Measurements from ENCODE around the gene IL36A. TPM values are rescaled to one million over a fixed set of nuclear protein-coding genes. Genes with fewer than 3 reads are reported as not detected.

Gene IL36A
- not detected for polyA plus RNA-seq (2013, experiment 1 of 2)
- polyA plus RNA-seq (2013, experiment 2 of 2): not detected

- Histone ChIP-seq H3K14ac (ENCODE audit: low read length in 2 of 2) (no peak within 1 kb of the TSS), H3K27me3 (ENCODE audit: control insufficient read depth in 1 of 2, insufficient read depth in 1 of 2, low read length in 2 of 2) (peaks cover 4 to 5% of the 10 kb centered on the region in 2 experiments), H3K18ac (ENCODE audit: low read depth in 1 of 2, low read length in 2 of 2) (no peak within 1 kb of the TSS), H4K91ac (ENCODE audit: low read length) (no peak within 1 kb of the TSS), H3K4me3 (ENCODE audit: insufficient read depth in 1 of 2, low read depth in 1 of 2, low read length in 2 of 2) (no peak within 1 kb of the TSS), H3K9me3 (ENCODE audit: control insufficient read depth, low read length) (peaks cover 29% of the 10 kb centered on the region), H2BK15ac (ENCODE audit: low read depth, poor library complexity, severe bottlenecking) (no peak within 1 kb of the TSS), H2AFZ (ENCODE audit: low read depth, low read length) (no peak within 1 kb of the TSS), H3K23ac (ENCODE audit: low read length in 2 of 2) (no peak within 1 kb of the TSS), H3K9ac (ENCODE audit: low read length) (no peak within 1 kb of the TSS), H2BK12ac (ENCODE audit: low read length in 2 of 2) (no peak within 1 kb of the TSS), H3K36me3 (ENCODE audit: control insufficient read depth in 1 of 2, insufficient read depth in 2 of 2, low read depth in 1 of 2, low read length in 2 of 2) (no peaks in the 10 kb centered on the region), H3K4me2 (ENCODE audit: low read length, poor library complexity, severe bottlenecking) (no peak within 1 kb of the TSS), H3K4me1 (ENCODE audit: control insufficient read depth, insufficient read depth, low read depth, low read length) (no peaks in the 10 kb centered on the region), H4K8ac (ENCODE audit: low read length) (no peak within 1 kb of the TSS), H2BK120ac (ENCODE audit: low read depth, low read length) (no peak within 1 kb of the TSS), H3K79me1 (replicated peaks; ENCODE audit: low read length, poor library complexity, severe bottlenecking) (no peaks in the 10 kb centered on the region), H2BK5ac (ENCODE audit: low read depth, low read length, poor library complexity, severe bottlenecking) (no peak within 1 kb of the TSS), H3K27ac (ENCODE audit: low read length, poor library complexity, severe bottlenecking) (no peak within 1 kb of the TSS), H2AK5ac (ENCODE audit: low read length, severe bottlenecking) (no peak within 1 kb of the TSS), H3K4ac (ENCODE audit: low read depth in 1 of 2, low read length in 2 of 2) (no peak within 1 kb of the TSS)
- WGBS: 78% methylated on average over 3 of the region's 3 CpGs
- DNase-seq: no peak
Observed at GRCh38 chr2:113005030-113005509, at the start of gene IL36A. IL36A (plus strand) TSS chr2:113005459; CDS start chr2:113005872, 413 bp downstream.

- H3K4me3 ChIP-seq (ENCODE audit: insufficient read depth in 1 of 2, low read depth in 1 of 2, low read length in 2 of 2): no peak overlapping the region
- H3K27me3 ChIP-seq (ENCODE audit: control insufficient read depth in 1 of 2, insufficient read depth in 1 of 2, low read length in 2 of 2): peaks cover 31 to 61% of the 10 kb centered on the region in 2 experiments
- no peaks in the 10 kb centered on the region for H3K9me3 ChIP-seq (ENCODE audit: control insufficient read depth, low read length)
- no peak overlapping the region for H3K27ac ChIP-seq (ENCODE audit: low read length, poor library complexity, severe bottlenecking)
- H3K9ac ChIP-seq (ENCODE audit: low read length): no peak overlapping the region
- no peak overlapping the region for H2AK5ac ChIP-seq (ENCODE audit: low read length, severe bottlenecking)
- H3K36me3 ChIP-seq (ENCODE audit: control insufficient read depth in 1 of 2, insufficient read depth in 2 of 2, low read depth in 1 of 2, low read length in 2 of 2): no peaks in the 10 kb centered on the region
- no peak for DNase-seq
- H2BK15ac ChIP-seq (ENCODE audit: low read depth, poor library complexity, severe bottlenecking): no peak overlapping the region
- no peak overlapping the region for H2AFZ ChIP-seq (ENCODE audit: low read depth, low read length)
- no peak overlapping the region for H2BK5ac ChIP-seq (ENCODE audit: low read depth, low read length, poor library complexity, severe bottlenecking)
- H3K23ac ChIP-seq (ENCODE audit: low read length in 2 of 2): no peak overlapping the region
- H3K4me2 ChIP-seq (ENCODE audit: low read length, poor library complexity, severe bottlenecking): no peak overlapping the region
- H3K18ac ChIP-seq (ENCODE audit: low read depth in 1 of 2, low read length in 2 of 2): no peak overlapping the region
- H2BK120ac ChIP-seq (ENCODE audit: low read depth, low read length): no peak overlapping the region
- no peak overlapping the region for H2BK12ac ChIP-seq (ENCODE audit: low read length in 2 of 2)
- WGBS: 94% methylated on average over 3 of the region's 3 CpGs
- no peaks in the 10 kb centered on the region for H3K79me1 ChIP-seq (replicated peaks; ENCODE audit: low read length, poor library complexity, severe bottlenecking)
- H3K14ac ChIP-seq (ENCODE audit: low read length in 2 of 2): no peak overlapping the region
- peaks cover 6% of the 10 kb centered on the region for H3K4me1 ChIP-seq (ENCODE audit: control insufficient read depth, insufficient read depth, low read depth, low read length)
- no peak overlapping the region for H3K4ac ChIP-seq (ENCODE audit: low read depth in 1 of 2, low read length in 2 of 2)
- no peak overlapping the region for H4K91ac ChIP-seq (ENCODE audit: low read length)
- no peak overlapping the region for H4K8ac ChIP-seq (ENCODE audit: low read length)
Observed at GRCh38 chr2:112957511-112957910, 47.7 kb upstream of the IL36A start.

- Histone ChIP-seq H3K18ac (ENCODE audit: low read depth in 1 of 2, low read length in 2 of 2) (no peak overlapping the region), H3K27me3 (ENCODE audit: control insufficient read depth in 1 of 2, insufficient read depth in 1 of 2, low read length in 2 of 2) (peaks cover 41 to 65% of the 10 kb centered on the region in 2 experiments), H3K14ac (ENCODE audit: low read length in 2 of 2) (no peak overlapping the region), H4K8ac (ENCODE audit: low read length) (no peak overlapping the region), H3K23ac (ENCODE audit: low read length in 2 of 2) (no peak overlapping the region), H2AK5ac (ENCODE audit: low read length, severe bottlenecking) (no peak overlapping the region), H3K36me3 (ENCODE audit: control insufficient read depth in 1 of 2, insufficient read depth in 2 of 2, low read depth in 1 of 2, low read length in 2 of 2) (no peaks in the 10 kb centered on the region), H3K4me2 (ENCODE audit: low read length, poor library complexity, severe bottlenecking) (no peak overlapping the region), H3K4ac (ENCODE audit: low read depth in 1 of 2, low read length in 2 of 2) (no peak overlapping the region), H3K4me1 (ENCODE audit: control insufficient read depth, insufficient read depth, low read depth, low read length) (peaks cover 6% of the 10 kb centered on the region), H3K9ac (ENCODE audit: low read length) (no peak overlapping the region), H2BK12ac (ENCODE audit: low read length in 2 of 2) (no peak overlapping the region), H2BK120ac (ENCODE audit: low read depth, low read length) (no peak overlapping the region), H3K9me3 (ENCODE audit: control insufficient read depth, low read length) (no peaks in the 10 kb centered on the region), H2BK5ac (ENCODE audit: low read depth, low read length, poor library complexity, severe bottlenecking) (no peak overlapping the region), H4K91ac (ENCODE audit: low read length) (no peak overlapping the region), H2BK15ac (ENCODE audit: low read depth, poor library complexity, severe bottlenecking) (no peak overlapping the region), H3K27ac (ENCODE audit: low read length, poor library complexity, severe bottlenecking) (no peak overlapping the region), H3K79me1 (replicated peaks; ENCODE audit: low read length, poor library complexity, severe bottlenecking) (no peaks in the 10 kb centered on the region), H2AFZ (ENCODE audit: low read depth, low read length) (no peak overlapping the region), H3K4me3 (ENCODE audit: insufficient read depth in 1 of 2, low read depth in 1 of 2, low read length in 2 of 2) (no peak overlapping the region)
- peak; percentile 68 for DNase-seq
- WGBS: 47% methylated on average over 7 of the region's 9 CpGs
Observed at GRCh38 chr2:112958428-112959108, 46.7 kb upstream of the IL36A start.

GRCh38 chr2:112959109-112959812, 46.0 kb upstream of the IL36A start:
- Histone ChIP-seq H3K9ac (ENCODE audit: low read length) (no peak overlapping the region), H3K27me3 (ENCODE audit: control insufficient read depth in 1 of 2, insufficient read depth in 1 of 2, low read length in 2 of 2) (peaks cover 45 to 69% of the 10 kb centered on the region in 2 experiments), H4K91ac (ENCODE audit: low read length) (no peak overlapping the region), H3K27ac (ENCODE audit: low read length, poor library complexity, severe bottlenecking) (no peak overlapping the region), H2BK12ac (ENCODE audit: low read length in 2 of 2) (no peak overlapping the region), H2AFZ (ENCODE audit: low read depth, low read length) (no peak overlapping the region), H2BK120ac (ENCODE audit: low read depth, low read length) (no peak overlapping the region), H3K9me3 (ENCODE audit: control insufficient read depth, low read length) (no peaks in the 10 kb centered on the region), H3K4ac (ENCODE audit: low read depth in 1 of 2, low read length in 2 of 2) (no peak overlapping the region), H3K79me1 (replicated peaks; ENCODE audit: low read length, poor library complexity, severe bottlenecking) (no peaks in the 10 kb centered on the region), H3K14ac (ENCODE audit: low read length in 2 of 2) (no peak overlapping the region), H2BK5ac (ENCODE audit: low read depth, low read length, poor library complexity, severe bottlenecking) (no peak overlapping the region), H2AK5ac (ENCODE audit: low read length, severe bottlenecking) (no peak overlapping the region), H3K23ac (ENCODE audit: low read length in 2 of 2) (no peak overlapping the region), H2BK15ac (ENCODE audit: low read depth, poor library complexity, severe bottlenecking) (no peak overlapping the region), H4K8ac (ENCODE audit: low read length) (no peak overlapping the region), H3K36me3 (ENCODE audit: control insufficient read depth in 1 of 2, insufficient read depth in 2 of 2, low read depth in 1 of 2, low read length in 2 of 2) (no peaks in the 10 kb centered on the region), H3K4me1 (ENCODE audit: control insufficient read depth, insufficient read depth, low read depth, low read length) (peaks cover 6% of the 10 kb centered on the region), H3K4me3 (ENCODE audit: insufficient read depth in 1 of 2, low read depth in 1 of 2, low read length in 2 of 2) (no peak overlapping the region), H3K18ac (ENCODE audit: low read depth in 1 of 2, low read length in 2 of 2) (no peak overlapping the region), H3K4me2 (ENCODE audit: low read length, poor library complexity, severe bottlenecking) (no peak overlapping the region)
- DNase-seq: peak; percentile 18
- 69% methylated on average over 14 of the region's 14 CpGs for WGBS
